Adrenal gland (tissue), 5 donors: Measurements from ENCODE around the gene MYO1E.

Experiments used
- CTCF ChIP-seq, 6 experiments: fragments of 450-650 bp in 4 of 6; fragments of 200-600 bp in 2 of 6; sonication (generic) in 1 of 6; IDR thresholded peaks; 1 replicate in 5 of 6; 2 replicates in 1 of 6; pipeline versions ENCODE4 v1.5.1 to v1.8.0; 2016 to 2021; ENCODE audit warnings: antibody characterized with exemption in 6 of 6, mild to moderate bottlenecking in 2 of 6, moderate library complexity in 1 of 6
- POLR2A ChIP-seq, 2 donors: fragments of 450-650 bp; IDR thresholded peaks; one replicate each; pipeline ENCODE4 v1.6.1; 2017; ENCODE audit warnings: antibody characterized with exemption in 2 of 2, mild to moderate bottlenecking in 2 of 2, moderate library complexity in 1 of 2
- donor health status: DM: no; HTN: no; CAD: no.

GRCh38 chr15:59303136-59303535 lies 69.5 kb downstream of the MYO1E start:
- TF ChIP-seq POLR2A (IDR thresholded peaks at IDR 0.05) (no peak), CTCF (IDR thresholded peaks at IDR 0.05) (no peak)
